ENCODE measurements around the gene TCERG1. TPM values are rescaled to one million over a fixed set of nuclear protein-coding genes. Genes with fewer than 3 reads are reported as not detected.

Gene TCERG1
- total RNA-seq, 1 experiment from 2014 or later: 144 TPM

DNA sequence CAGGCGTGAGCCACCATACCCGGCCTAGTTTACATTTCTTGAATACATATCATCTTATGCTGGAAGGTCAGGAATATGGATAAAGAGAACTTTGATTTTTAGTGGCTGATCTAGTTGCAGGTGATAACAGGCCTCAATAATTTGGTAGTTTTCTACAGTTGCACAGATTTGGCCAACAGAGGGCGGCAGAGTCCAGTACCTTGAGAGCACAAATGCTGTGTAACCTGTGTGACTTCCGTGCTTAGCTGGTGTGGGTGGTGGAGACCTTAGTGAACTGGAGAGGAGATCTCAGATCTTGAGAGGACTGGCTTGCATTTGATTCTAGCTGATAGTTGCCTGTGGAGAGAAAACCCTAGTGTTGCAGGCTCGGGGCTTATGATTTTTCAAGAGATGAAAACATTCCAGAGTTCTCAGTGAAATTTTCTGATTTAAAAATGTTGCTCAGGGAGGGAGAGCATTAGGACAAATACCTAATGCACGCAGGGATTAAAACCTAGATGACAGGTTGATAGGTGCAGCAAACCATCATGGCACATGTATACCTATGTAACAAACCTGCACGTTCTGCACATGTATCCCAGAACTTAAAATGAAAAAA, 86.2 kb downstream of the TCERG1 start:
- DNase-seq: peak; percentile 90
- Histone ChIP-seq H4K20me1 (ENCODE audit: insufficient read depth, low read depth, low read length) (no peaks in the 10 kb centered on the region), H3K4me3 (ENCODE audit: low read length) (no peak overlapping the region), H3K36me3 (ENCODE audit: insufficient read depth, low read length) (no peaks in the 10 kb centered on the region), H3K9me2 (replicated peaks; ENCODE audit: insufficient read depth, low read length) (no peaks in the 10 kb centered on the region), H2AFZ (ENCODE audit: low read length) (0 out of 2 replicates have a peak overlapping the region, but pooled peaks have one; percentile 53), H3K9ac (ENCODE audit: low read length) (no peak overlapping the region), H3K9me3 (ENCODE audit: low read length) (no peaks in the 10 kb centered on the region), H3K4me2 (ENCODE audit: low read depth, low read length, poor library complexity, severe bottlenecking) (no peak overlapping the region), H3K79me2 (ENCODE audit: low read length) (no peaks in the 10 kb centered on the region), H3K27ac (ENCODE audit: low read length) (no peak overlapping the region), H3K4me1 (ENCODE audit: low read length) (peaks cover 7% of the 10 kb centered on the region), H3K27me3 (ENCODE audit: low read length) (no peaks in the 10 kb centered on the region)

DNA sequence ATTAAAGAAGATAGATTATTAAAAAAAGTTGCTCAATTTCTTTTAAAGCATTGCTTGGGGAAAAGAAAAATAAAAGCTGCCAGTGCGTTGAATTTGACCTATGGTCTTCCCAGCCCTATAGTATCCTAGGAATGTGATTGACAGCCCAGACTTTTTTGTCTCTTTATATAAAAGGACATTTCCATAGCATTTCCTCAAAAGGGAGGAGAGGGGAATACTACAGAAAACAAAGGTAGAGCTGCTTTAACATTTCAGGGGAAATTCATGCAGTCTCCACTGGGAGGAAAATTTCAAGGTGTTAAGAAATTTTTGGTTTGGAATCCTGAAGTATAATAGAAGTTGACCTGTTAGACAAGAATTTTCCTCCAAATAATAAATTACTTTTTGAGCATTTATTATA, 86.7 kb downstream of the TCERG1 start:
- Histone ChIP-seq H4K20me1 (ENCODE audit: insufficient read depth, low read depth, low read length) (no peaks in the 10 kb centered on the region), H3K36me3 (ENCODE audit: insufficient read depth, low read length) (no peaks in the 10 kb centered on the region), H3K27ac (ENCODE audit: low read length) (no peak overlapping the region), H3K27me3 (ENCODE audit: low read length) (no peaks in the 10 kb centered on the region), H3K9me3 (ENCODE audit: low read length) (no peaks in the 10 kb centered on the region), H3K9ac (ENCODE audit: low read length) (no peak overlapping the region), H3K4me3 (ENCODE audit: low read length) (no peak overlapping the region), H3K4me1 (ENCODE audit: low read length) (peaks cover 7% of the 10 kb centered on the region), H3K9me2 (replicated peaks; ENCODE audit: insufficient read depth, low read length) (no peaks in the 10 kb centered on the region), H3K4me2 (ENCODE audit: low read depth, low read length, poor library complexity, severe bottlenecking) (no peak overlapping the region), H2AFZ (ENCODE audit: low read length) (no peak overlapping the region), H3K79me2 (ENCODE audit: low read length) (no peaks in the 10 kb centered on the region)
- no peak for DNase-seq

- no peaks in the 10 kb centered on the region for H3K27me3 ChIP-seq (ENCODE audit: low read length)
- H3K36me3 ChIP-seq (ENCODE audit: insufficient read depth, low read length): no peaks in the 10 kb centered on the region
- H4K20me1 ChIP-seq (ENCODE audit: insufficient read depth, low read depth, low read length): no peaks in the 10 kb centered on the region
- H3K4me1 ChIP-seq (ENCODE audit: low read length): peaks cover 3% of the 10 kb centered on the region; the same call in 1 of the 2 replicates
- H3K9me2 ChIP-seq (replicated peaks; ENCODE audit: insufficient read depth, low read length): no peaks in the 10 kb centered on the region
- H3K9ac ChIP-seq (ENCODE audit: low read length): no peak overlapping the region
- no peak for DNase-seq
- H3K4me2 ChIP-seq (ENCODE audit: low read depth, low read length, poor library complexity, severe bottlenecking): no peak overlapping the region
- no peak overlapping the region for H3K27ac ChIP-seq (ENCODE audit: low read length)
- no peaks in the 10 kb centered on the region for H3K79me2 ChIP-seq (ENCODE audit: low read length)
- H3K9me3 ChIP-seq (ENCODE audit: low read length): no peaks in the 10 kb centered on the region
- no peak overlapping the region for H3K4me3 ChIP-seq (ENCODE audit: low read length)
- no peak overlapping the region for H2AFZ ChIP-seq (ENCODE audit: low read length)
These were observed 91.3 kb downstream of the TCERG1 start for GRCh38 chr5:146538432-146538831.

DNA sequence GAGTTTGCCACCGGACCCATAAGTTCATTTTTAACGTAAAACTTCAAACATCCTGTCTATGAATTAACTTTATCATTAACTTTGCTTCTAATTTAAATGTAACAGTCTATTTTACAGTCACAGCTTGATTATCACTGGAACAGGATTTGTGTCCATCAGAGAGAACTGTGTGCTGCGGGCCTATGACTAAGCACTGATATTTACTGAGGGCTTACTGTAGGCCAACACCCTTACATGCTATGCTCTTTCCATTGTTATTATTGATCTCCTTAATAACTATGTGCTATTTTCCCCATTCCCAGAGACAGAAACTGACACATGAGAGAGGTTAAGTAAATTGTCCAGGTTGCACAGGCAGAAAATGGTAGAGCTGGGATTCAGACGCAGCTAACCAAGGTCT, 92.8 kb downstream of the TCERG1 start:
- no peaks in the 10 kb centered on the region for H3K79me2 ChIP-seq (ENCODE audit: low read length)
- DNase-seq: no peak
- H3K27ac ChIP-seq (ENCODE audit: low read length): no peak overlapping the region
- no peaks in the 10 kb centered on the region for H3K9me2 ChIP-seq (replicated peaks; ENCODE audit: insufficient read depth, low read length)
- H3K27me3 ChIP-seq (ENCODE audit: low read length): no peaks in the 10 kb centered on the region
- no peak overlapping the region for H3K9ac ChIP-seq (ENCODE audit: low read length)
- H3K36me3 ChIP-seq (ENCODE audit: insufficient read depth, low read length): no peaks in the 10 kb centered on the region
- no peak overlapping the region for H3K4me2 ChIP-seq (ENCODE audit: low read depth, low read length, poor library complexity, severe bottlenecking)
- no peaks in the 10 kb centered on the region for H4K20me1 ChIP-seq (ENCODE audit: insufficient read depth, low read depth, low read length)
- H2AFZ ChIP-seq (ENCODE audit: low read length): no peak overlapping the region
- peaks cover 3% of the 10 kb centered on the region; the same call in 1 of the 2 replicates for H3K4me1 ChIP-seq (ENCODE audit: low read length)
- H3K9me3 ChIP-seq (ENCODE audit: low read length): no peaks in the 10 kb centered on the region
- H3K4me3 ChIP-seq (ENCODE audit: low read length): no peak overlapping the region

DNA sequence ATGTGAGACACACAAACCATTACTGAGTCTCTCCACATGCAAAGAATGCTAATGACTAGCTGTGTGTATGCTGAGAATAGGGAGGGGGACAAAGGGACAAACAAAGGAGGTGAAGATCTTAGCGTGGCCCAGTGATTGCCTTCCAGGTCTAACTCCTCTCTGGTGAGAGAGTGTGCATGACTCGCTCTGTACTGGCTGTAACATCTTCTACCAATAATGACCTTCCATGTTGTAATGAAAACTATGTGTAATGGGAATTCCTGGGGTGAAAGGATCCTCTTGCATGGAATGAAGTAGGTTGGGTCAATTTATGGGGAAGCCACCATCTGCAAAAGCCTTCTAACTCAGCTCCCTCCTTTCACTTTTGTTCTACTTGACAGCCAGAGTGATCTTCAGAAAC, 93.3 kb downstream of the TCERG1 start:
- no peak overlapping the region for H3K4me3 ChIP-seq (ENCODE audit: low read length)
- no peaks in the 10 kb centered on the region for H3K27me3 ChIP-seq (ENCODE audit: low read length)
- H3K27ac ChIP-seq (ENCODE audit: low read length): no peak overlapping the region
- H3K9me2 ChIP-seq (replicated peaks; ENCODE audit: insufficient read depth, low read length): no peaks in the 10 kb centered on the region
- H3K4me2 ChIP-seq (ENCODE audit: low read depth, low read length, poor library complexity, severe bottlenecking): no peak overlapping the region
- peaks cover 3% of the 10 kb centered on the region; the same call in 1 of the 2 replicates for H3K4me1 ChIP-seq (ENCODE audit: low read length)
- no peaks in the 10 kb centered on the region for H4K20me1 ChIP-seq (ENCODE audit: insufficient read depth, low read depth, low read length)
- H3K79me2 ChIP-seq (ENCODE audit: low read length): no peaks in the 10 kb centered on the region
- H2AFZ ChIP-seq (ENCODE audit: low read length): no peak overlapping the region
- H3K9ac ChIP-seq (ENCODE audit: low read length): no peak overlapping the region
- no peaks in the 10 kb centered on the region for H3K9me3 ChIP-seq (ENCODE audit: low read length)
- no peaks in the 10 kb centered on the region for H3K36me3 ChIP-seq (ENCODE audit: insufficient read depth, low read length)
- DNase-seq: no peak

GRCh38 chr5:146541958-146542849, 95.1 kb downstream of the TCERG1 start:
- Histone ChIP-seq H3K36me3 (ENCODE audit: insufficient read depth, low read length) (no peaks in the 10 kb centered on the region), H3K4me2 (ENCODE audit: low read depth, low read length, poor library complexity, severe bottlenecking) (no peak overlapping the region), H3K79me2 (ENCODE audit: low read length) (no peaks in the 10 kb centered on the region), H4K20me1 (ENCODE audit: insufficient read depth, low read depth, low read length) (no peaks in the 10 kb centered on the region), H3K9me3 (ENCODE audit: low read length) (no peaks in the 10 kb centered on the region), H3K27ac (ENCODE audit: low read length) (no peak overlapping the region), H3K9me2 (replicated peaks; ENCODE audit: insufficient read depth, low read length) (no peaks in the 10 kb centered on the region), H3K9ac (ENCODE audit: low read length) (no peak overlapping the region), H2AFZ (ENCODE audit: low read length) (no peak overlapping the region), H3K4me1 (ENCODE audit: low read length) (no peaks in the 10 kb centered on the region), H3K27me3 (ENCODE audit: low read length) (no peaks in the 10 kb centered on the region), H3K4me3 (ENCODE audit: low read length) (no peak overlapping the region)
- peak; percentile 84 for DNase-seq

DNA sequence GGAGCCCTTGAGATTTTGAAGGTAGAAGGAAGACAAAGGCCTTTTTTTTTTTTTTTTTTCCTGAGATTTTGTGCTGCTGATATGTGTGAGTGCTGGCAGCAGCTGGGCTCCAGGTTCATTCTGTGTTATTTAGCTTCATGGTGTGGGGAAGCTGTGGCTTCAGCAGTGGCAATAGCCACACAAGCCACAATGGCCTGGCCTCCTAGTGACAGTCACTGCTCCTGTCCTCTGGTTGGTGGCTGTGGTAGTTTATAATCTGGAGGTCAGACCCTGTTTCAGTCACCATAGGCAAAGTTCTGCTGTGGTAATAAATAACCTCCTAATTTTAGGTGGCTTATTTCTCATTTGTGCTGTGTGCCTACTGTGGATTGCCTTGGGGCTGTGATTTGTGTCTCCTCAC, 97.1 kb downstream of the TCERG1 start:
- no peaks in the 10 kb centered on the region for H3K9me3 ChIP-seq (ENCODE audit: low read length)

DNA sequence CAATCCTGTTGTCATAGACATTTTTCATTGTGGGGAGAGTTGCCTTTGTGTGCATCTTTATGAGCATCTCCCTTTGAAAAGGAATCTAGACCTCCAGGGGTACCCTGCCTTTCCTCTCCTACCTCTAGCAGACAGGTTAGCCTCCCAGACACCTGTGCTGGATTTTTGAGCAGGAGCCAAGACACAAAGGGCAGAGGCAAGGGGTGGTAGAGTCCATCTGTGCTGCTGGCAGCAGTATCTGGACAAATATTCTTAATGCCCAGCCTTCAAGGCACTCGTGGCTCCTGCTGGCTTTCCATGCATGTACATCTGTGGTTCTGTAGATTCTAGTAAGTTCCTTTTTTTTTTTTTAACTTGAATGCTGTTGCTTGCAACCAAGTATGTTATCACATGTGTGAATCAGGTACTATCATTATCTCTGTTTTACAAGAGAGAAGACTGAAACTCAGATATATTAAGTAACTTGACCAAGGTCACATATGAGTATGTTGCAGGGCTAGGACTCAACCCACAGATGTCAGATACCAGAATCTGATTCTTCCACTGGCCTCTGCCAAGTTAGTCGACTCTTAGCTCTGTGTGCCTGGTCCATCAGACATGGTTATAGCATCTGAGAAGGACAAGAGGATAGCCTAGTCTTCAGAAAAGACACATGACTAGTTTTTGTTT, 101.8 kb downstream of the TCERG1 start:
- Histone ChIP-seq H4K20me1 (ENCODE audit: insufficient read depth, low read depth, low read length) (no peaks in the 10 kb centered on the region), H3K4me1 (ENCODE audit: low read length) (no peaks in the 10 kb centered on the region), H3K4me2 (ENCODE audit: low read depth, low read length, poor library complexity, severe bottlenecking) (no peak overlapping the region), H3K36me3 (ENCODE audit: insufficient read depth, low read length) (no peaks in the 10 kb centered on the region), H3K4me3 (ENCODE audit: low read length) (no peak overlapping the region), H3K9ac (ENCODE audit: low read length) (no peak overlapping the region), H3K9me3 (ENCODE audit: low read length) (no peaks in the 10 kb centered on the region), H3K27ac (ENCODE audit: low read length) (no peak overlapping the region), H2AFZ (ENCODE audit: low read length) (no peak overlapping the region), H3K79me2 (ENCODE audit: low read length) (no peaks in the 10 kb centered on the region), H3K9me2 (replicated peaks; ENCODE audit: insufficient read depth, low read length) (no peaks in the 10 kb centered on the region), H3K27me3 (ENCODE audit: low read length) (no peaks in the 10 kb centered on the region)
- no peak for DNase-seq

More for the DNA sequence above, 97.1 kb downstream of the TCERG1 start:
- no peaks in the 10 kb centered on the region for H3K36me3 ChIP-seq (ENCODE audit: insufficient read depth, low read length)
- H3K27ac ChIP-seq (ENCODE audit: low read length): no peak overlapping the region
- no peak for DNase-seq
- H3K79me2 ChIP-seq (ENCODE audit: low read length): no peaks in the 10 kb centered on the region
- H2AFZ ChIP-seq (ENCODE audit: low read length): no peak overlapping the region
- no peaks in the 10 kb centered on the region for H3K9me2 ChIP-seq (replicated peaks; ENCODE audit: insufficient read depth, low read length)
- no peaks in the 10 kb centered on the region for H3K4me1 ChIP-seq (ENCODE audit: low read length)
- no peaks in the 10 kb centered on the region for H3K27me3 ChIP-seq (ENCODE audit: low read length)
- H3K4me2 ChIP-seq (ENCODE audit: low read depth, low read length, poor library complexity, severe bottlenecking): no peak overlapping the region
- no peak overlapping the region for H3K9ac ChIP-seq (ENCODE audit: low read length)
- no peak overlapping the region for H3K4me3 ChIP-seq (ENCODE audit: low read length)
- no peaks in the 10 kb centered on the region for H4K20me1 ChIP-seq (ENCODE audit: insufficient read depth, low read depth, low read length)
